HG03457 (cell line): ENCODE results near the gene ZNF669.
"Not testable (repeated sequence)": the region's sequence is repeated elsewhere in the genome, so short reads cannot be mapped to it uniquely, and the experiment has no call there.

Experiments used
- ATAC-seq: cut with Tn5 transposase; IDR thresholded peaks from one replicate; pipeline ENCODE4 v1.9.1; 2021; ENCODE audit warnings: moderate number of reproducible peaks; ENCODE audit not compliant: unreplicated experiment

ZNF669 gene

GRCh38 chr1:247103859-247104591 is at the start of gene ZNF669:
TSS of gene ZNF669 (minus strand) at chr1:247104356. CDS start at chr1:247104199, 157 bp downstream.
- ATAC-seq, result peak; percentile 99

- ATAC-seq, result no peak
These were observed 43.6 kb upstream of the ZNF669 start for GRCh38 chr1:247147781-247148180.

GRCh38 chr1:247147120-247147519 is 43.0 kb upstream of the ZNF669 start:
- ATAC-seq, result not testable (repeated sequence)

- ATAC-seq, result no peak
These were observed 42.5 kb upstream of the ZNF669 start for GRCh38 chr1:247146671-247147070.

GRCh38 chr1:247145279-247145678 is 41.1 kb upstream of the ZNF669 start:
- no peak for ATAC-seq

- ATAC-seq, result not testable (repeated sequence)
These were observed 35.4 kb upstream of the ZNF669 start for GRCh38 chr1:247139557-247139956.

- ATAC-seq, result no peak
These were observed 27.1 kb upstream of the ZNF669 start for GRCh38 chr1:247131236-247131635.

- not testable (repeated sequence) for ATAC-seq
These were observed 23.5 kb upstream of the ZNF669 start for GRCh38 chr1:247127519-247128282.

GRCh38 chr1:247126601-247127000 is 22.4 kb upstream of the ZNF669 start:
- peak; percentile 52 for ATAC-seq

- ATAC-seq, result peak; percentile 99
These were observed 22.0 kb upstream of the ZNF669 start for GRCh38 chr1:247126166-247126565.

- ATAC-seq, result no peak
These were observed 17.2 kb upstream of the ZNF669 start for GRCh38 chr1:247121382-247121781.

- not testable (repeated sequence) for ATAC-seq
These were observed 16.2 kb upstream of the ZNF669 start for GRCh38 chr1:247120408-247120668.

- no peak for ATAC-seq
These were observed 15.6 kb upstream of the ZNF669 start for GRCh38 chr1:247119600-247120407.

GRCh38 chr1:247118946-247119446 is 14.8 kb upstream of the ZNF669 start:
- ATAC-seq, result no peak

- no peak for ATAC-seq
These were observed 11.4 kb upstream of the ZNF669 start for GRCh38 chr1:247115545-247115944.

- ATAC-seq, result no peak
These were observed 11.0 kb upstream of the ZNF669 start for GRCh38 chr1:247115141-247115510.

GRCh38 chr1:247114351-247115140 is 10.4 kb upstream of the ZNF669 start:
- ATAC-seq, result no peak

- ATAC-seq, result no peak
These were observed 9.6 kb upstream of the ZNF669 start for GRCh38 chr1:247113733-247114271.

GRCh38 chr1:247113094-247113497 is 8.9 kb upstream of the ZNF669 start:
- no peak for ATAC-seq

- ATAC-seq, result no peak
These were observed 8.3 kb upstream of the ZNF669 start for GRCh38 chr1:247112479-247112781.
